NCI-H2081 (cell line): Measurements from ENCODE around the gene NCOR2.

Source experiments
- DNase-seq, 2 experiments: peaks; one replicate each; lab custom pipeline; 2025; lab: John Stamatoyannopoulos, UW

The NCOR2 gene

GRCh38 chr12:124544311-124544970 lies 23.0 kb downstream of the NCOR2 start:
- DNase-seq: no peak

- DNase-seq: peak; percentile 58 to 66
Observed at GRCh38 chr12:124543590-124544310, 23.7 kb downstream of the NCOR2 start.

- DNase-seq: peak; percentile 79 to 86
Observed at GRCh38 chr12:124543052-124543589, 24.3 kb downstream of the NCOR2 start.

GRCh38 chr12:124542021-124542949 lies 25.1 kb downstream of the NCOR2 start:
- DNase-seq: no peak

DNA sequence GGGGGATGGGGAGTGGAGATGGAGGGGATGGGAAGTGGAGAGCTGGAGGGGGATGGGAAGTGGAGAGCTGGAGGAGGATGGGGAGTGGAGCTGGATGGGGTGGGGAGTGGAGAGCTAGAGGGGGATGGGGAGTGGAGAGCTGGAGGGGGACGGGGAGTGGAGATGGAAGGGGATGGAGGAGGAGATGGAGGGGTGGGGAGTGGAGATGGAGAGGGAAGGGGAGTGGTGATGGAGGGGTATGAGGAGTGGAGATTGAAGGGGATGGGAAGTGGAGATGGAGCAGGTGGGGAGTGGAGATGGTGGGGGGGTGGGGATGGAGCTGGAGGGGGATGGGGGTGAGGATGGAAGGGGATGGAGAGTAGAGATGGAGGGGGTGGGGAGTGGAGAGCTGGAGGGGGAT lies 26.1 kb downstream of the NCOR2 start:
- no peak for DNase-seq

GRCh38 chr12:124539084-124540041 lies 28.0 kb downstream of the NCOR2 start:
- no peak for DNase-seq

DNA sequence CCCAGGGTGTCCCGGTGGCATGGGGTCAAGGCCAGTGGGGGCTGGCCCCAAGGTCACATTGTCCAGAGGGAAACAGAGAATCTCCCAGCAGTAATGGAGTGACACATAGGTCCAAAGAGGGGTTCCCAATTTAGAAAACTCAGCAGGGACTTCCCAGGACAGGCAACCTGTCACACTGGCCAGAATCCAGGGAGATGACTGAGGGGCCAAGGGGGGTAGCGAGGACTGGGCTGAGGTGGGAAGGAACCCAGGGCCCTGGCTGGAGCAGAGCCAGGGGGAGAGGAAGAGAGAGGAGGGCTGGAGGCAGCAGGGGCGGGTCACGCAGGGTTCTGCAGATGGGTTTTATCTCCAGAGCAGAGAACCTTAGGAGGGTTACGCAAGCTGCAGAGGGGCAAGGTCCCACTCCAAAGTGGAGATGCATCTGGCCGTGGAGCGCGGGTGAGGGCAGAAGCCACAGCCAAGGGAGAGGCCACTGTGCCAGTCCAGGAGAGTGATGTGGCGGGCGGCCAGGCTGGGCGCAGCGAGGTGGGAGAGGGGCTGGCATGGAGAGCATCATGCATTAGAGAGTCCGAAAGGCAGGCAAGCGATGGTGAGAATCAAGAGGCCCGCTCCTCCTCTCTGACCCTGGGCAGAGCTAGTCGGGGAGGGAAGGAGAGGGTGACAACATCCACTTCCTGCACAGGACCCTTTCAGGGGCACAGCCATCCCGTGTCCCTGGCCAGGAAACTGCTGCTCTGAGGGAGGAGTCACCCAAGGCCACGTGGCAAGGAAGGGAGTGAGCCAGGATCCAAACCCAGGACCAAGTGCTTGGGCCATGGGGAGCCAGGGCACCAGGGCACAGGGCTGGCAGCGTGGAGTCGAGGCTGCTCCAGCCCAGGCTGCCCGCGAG lies 29.0 kb downstream of the NCOR2 start:
- DNase-seq: no peak

GRCh38 chr12:124537525-124538193 lies 29.8 kb downstream of the NCOR2 start:
- no peak for DNase-seq

GRCh38 chr12:124536641-124537040 lies 30.8 kb downstream of the NCOR2 start:
- no peak for DNase-seq

DNA sequence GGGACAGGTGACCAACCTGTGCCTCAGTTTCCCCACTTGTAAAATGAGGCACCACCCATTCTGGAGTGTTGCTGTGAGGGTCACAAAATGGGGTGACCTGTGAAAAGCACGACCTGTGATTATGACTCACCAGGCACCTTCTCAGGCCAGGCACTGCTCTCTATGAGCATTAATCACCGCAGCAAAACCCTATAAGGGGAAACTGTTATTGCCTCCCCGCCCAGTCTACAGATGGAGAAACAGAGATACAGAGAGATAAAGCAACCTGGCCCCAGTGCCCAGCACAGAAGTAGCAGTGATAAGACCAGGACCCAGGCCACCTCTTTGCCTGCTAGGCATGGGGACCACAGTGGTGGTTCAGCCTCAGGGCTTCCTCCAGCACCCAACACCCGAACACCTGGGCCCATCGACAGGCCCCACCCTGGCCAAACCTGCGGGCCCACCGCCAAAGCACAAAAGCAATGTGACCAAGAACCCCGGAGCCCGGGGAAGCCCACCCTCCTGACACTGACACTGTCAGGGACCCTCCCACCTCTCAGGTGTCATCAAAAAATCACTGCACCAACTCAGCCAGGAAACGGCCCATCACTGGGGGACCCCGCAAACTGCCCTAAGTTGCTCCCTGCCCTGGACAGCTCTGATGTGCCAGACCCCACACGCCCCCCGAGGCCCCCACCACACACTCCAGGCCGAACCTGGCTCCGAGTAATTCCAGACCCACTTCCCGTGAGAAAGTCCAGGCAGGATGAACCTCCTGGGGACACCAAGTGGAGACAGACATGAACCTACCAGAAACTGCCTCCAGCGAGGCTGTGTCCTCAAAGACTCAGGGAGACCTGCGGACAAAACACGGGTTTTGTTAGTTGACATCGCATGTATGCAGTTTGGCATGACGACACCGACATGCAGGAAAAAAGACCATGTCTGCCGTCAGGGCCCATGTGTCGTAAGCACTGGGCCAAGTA lies 32.4 kb downstream of the NCOR2 start:
- DNase-seq: no peak

DNA sequence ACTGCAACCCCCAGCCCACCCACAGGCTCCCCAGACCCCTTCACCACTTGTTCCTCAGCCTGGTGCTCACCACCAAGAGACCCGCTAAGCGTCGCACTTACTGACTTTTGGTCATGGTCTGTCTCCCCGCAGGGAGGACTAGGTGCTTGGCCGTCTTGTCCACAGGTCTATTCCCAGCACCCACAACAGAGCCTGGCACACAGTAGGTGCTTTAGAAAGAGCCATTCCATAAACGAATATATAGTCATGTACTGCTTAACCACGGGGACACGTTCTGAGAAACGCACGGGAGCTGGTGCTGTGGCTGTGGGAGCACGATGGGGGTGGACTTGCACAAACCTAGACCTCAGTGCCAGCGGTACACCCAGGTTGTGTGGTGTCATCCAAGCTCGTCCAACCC lies 34.0 kb downstream of the NCOR2 start:
- no peak for DNase-seq

DNA sequence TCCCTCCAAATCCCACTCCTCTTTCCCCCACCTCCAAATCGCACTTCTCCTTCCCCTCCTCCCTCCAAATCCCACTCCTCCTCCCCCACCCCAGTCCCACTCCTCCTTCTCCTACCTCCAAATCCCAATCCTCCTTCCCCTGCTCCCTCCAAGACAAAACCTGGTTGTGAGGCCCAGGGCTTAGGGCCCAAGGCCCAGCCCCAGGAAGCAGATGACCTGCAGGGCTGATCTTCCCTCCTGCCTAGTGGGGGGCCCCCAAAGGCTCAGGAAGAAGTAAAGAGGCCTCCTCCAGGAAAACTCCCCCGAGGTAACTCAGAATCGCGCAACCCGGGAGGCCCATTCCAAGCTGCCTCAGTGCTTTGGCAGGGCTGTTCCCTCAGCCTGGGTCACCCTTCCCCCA lies 34.4 kb downstream of the NCOR2 start:
- no peak for DNase-seq

DNA sequence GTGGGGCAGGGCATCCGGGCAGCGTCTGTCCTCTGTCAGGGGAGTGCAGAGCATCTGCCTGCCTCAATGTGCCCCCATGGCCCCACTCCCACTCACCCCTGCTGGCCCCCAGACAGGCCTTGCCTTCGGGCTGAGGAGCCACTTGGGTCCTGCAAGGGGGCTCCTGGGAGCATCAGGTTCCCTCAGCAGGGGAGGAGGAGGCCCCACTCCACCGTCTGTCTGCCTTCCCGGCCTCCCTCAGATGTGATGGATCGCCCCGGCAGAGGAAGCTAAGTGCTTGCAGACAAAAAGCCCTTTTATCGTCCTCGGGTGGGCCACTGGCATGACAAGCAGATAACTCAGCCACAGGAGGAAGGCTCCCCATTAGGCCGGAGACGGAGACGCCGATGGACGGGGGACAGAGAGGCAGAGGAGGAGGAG lies 35.1 kb downstream of the NCOR2 start:
- no peak for DNase-seq

DNA sequence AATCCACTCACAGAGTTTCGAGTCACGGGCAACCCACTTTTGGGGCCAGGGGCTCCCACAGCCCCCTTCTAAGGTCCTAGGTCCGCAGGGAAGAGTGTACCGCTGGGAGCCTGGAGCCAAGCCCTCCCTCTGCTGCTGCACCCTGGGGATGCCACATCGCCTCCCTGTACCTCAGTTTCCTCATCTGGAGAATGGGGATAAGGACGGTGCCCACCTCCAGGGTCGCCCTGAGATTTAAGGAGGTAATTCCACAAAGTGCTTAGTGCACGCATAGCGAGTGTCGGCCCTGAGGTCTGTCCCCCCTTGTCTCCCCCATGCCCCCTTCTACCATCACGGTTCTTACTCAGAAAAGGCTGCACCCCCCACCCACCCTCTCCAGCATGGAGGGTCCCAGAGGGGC lies 35.5 kb downstream of the NCOR2 start:
- no peak for DNase-seq

- DNase-seq: no peak
Observed at GRCh38 chr12:124531281-124531745, 36.1 kb downstream of the NCOR2 start.

GRCh38 chr12:124530637-124531263 lies 36.7 kb downstream of the NCOR2 start:
- no peak for DNase-seq

DNA sequence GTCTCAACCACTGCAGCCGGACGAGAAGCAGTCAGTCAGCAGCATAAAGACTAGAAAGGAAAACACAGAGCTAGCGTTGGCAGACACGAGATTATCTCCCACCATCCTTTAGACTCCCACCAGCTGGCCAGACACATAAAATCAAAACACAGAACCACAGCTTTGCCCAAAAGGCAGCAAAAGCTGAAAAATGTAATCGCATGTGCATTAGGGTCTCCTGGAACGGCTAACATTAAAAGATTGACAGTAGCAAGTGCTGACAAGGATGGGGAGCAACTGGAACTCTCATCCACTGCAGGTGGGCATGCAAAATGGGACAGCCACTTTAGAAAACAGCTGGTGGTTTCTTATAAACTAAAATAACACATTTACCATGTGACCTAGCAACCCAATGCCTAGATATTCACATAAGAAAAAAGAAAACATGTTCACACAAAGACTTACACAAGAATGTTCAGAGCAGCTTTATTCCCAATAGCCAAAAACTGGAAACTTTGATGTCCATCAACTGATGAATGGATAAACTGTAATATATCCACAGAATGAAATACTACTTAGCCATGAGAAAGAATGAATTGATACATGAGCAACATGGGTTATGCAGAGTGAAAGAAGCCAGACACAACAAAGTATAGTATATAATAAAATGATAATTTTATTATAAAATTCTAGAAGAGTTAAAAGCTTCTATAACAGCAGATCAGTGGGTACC lies 37.7 kb downstream of the NCOR2 start:
- no peak for DNase-seq
